Right forelimb (tissue), 1 donor: ENCODE data around the gene PDAP1.
"Not testable (repeated sequence)": the region's sequence is repeated elsewhere in the genome, so short reads cannot be mapped to it uniquely, and the experiment has no call there.

ENCODE experiments used
- DNase-seq: peaks from one replicate; pipeline ENCODE4 v3.0.0-alpha.2; 2018

Gene PDAP1, protein sequence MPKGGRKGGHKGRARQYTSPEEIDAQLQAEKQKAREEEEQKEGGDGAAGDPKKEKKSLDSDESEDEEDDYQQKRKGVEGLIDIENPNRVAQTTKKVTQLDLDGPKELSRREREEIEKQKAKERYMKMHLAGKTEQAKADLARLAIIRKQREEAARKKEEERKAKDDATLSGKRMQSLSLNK

DNA sequence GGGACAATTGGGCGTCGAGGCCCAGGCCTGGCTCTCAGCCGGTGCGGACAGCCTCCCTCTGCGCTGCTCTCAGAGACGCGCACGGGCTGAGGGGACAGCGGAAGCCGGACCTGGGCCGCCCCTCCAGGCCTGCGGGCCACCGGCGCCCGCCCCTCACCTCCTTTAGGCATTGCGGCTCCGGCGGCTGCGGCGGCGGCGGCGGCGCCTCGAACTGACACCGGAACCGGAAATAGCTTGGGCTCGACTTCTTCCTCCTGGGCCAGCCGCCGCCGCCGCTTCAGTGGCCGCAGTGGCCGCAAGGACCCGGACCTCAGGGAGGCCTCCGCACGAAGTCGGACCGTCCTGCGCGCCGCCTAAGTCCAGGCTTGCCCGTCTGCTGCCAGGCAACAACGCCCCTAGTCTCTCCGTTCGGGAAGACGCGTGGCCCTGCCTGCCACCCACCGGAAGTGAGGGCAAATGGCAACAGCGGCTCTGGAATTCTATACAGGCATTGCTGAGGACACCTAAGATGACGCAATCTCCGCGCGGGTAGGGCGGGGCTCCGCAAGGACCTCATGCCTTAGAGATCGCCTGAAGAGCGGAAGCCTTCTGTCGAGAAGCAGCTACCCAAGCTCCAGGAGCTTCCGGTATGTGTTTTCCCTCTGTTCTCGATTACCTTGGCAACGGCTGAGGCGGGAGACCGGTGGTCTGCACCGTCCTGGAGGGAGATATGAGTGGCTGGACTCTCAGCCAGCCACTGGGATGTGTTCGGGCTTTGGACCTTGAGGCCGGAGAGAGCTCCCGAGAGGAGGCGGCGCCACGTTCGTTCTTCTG is at the start of gene PDAP1, which contains the start of gene BUD31:
PDAP1 (minus strand) TSS at position 219 of the 813 bp plus-strand sequence; CDS start at position 170, 49 bp downstream.
BUD31 (plus strand) TSS at position 591 of the 813 bp plus-strand sequence. CDS start 2,124 bp downstream, outside the sequence.
- peak; percentile 97 for DNase-seq

DNA sequence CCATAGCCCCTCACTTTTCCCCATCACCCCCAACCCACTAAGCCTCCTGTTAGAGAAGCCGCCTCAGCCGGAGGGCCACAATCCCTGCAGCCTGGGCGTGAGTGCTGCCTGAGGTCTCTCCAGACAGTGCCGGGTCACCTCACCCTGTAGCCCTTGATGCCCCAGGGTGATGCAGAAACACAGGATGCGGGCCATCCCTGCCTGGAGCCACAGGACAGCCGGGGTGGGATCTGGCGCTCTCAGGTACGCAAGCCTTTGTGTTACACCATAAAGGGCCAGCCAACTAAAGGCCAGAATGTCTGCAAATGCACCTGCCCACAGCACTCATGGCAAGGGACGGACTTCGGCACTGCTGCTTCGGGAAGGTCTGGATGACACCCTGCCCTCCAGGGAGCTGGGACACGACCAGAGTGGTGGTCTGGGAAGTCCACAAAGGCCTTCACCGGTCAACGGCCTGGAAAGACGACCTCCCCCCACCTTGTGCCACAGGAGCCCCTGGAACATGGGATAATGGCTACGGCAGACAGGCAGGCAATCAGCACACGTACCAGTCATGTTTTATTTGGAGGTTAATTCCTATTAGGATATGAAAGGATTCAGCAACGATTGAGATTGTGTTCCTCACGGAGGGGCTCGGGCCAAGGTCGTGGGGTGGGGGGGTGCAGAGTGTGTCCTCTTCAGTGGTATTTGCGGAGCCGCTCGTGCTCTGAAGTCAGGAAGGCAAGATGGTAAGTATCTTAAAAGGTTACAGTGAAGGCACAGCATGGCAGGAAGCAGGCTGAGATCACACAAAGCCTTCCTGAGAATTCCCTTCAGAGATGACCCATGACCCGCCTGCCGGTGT is 49.5 kb upstream of the PDAP1 start:
- DNase-seq = no peak

DNA sequence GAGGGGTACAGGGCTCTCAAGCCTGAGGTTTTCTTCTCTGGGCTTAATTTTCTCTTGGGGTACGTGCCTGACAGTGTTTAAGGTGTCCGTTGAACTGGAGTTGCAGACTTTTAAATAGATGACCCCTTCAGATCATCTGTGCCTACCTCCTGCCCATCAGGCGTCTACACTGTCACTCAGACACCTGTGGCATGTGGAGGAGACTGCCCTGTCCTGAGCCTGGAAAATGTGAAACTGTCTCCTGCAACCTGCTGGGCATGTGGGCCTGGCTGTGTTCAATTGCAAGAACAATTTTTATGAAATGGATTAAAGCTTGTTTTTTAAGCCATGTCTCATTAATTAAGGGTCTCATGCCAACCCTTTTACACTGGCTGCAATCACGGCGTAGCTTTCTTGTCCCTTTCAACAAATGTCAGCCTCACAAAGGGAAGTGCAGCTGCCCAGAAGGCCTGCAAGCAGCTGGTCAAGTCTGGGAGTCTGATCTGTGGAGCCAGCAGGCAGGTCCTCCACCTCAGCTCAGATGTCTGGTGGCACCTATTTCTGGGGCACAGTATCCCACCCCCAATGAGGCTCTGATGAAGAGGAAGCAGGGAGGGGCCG is 48.8 kb upstream of the PDAP1 start:
- no peak for DNase-seq

DNA sequence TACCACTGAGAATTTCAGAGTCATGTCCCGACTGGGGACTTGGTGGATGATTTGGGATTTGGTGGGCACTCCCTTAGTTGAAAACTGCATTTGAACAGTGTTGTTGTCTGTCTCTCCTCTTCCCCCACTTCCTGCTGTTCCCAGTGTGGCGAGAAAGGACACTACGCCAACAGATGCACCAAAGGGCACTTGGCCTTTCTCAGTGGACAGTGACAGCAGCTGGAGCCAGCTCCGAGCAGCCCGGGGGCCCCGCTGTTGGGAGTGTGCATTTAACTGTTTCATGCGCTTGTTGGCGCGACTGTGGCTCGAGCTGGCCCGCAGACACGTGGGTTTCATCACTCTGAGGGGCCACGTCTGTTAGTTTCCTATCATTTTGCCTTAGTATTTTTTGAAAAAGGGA is 47.9 kb upstream of the PDAP1 start:
- no peak for DNase-seq

DNA sequence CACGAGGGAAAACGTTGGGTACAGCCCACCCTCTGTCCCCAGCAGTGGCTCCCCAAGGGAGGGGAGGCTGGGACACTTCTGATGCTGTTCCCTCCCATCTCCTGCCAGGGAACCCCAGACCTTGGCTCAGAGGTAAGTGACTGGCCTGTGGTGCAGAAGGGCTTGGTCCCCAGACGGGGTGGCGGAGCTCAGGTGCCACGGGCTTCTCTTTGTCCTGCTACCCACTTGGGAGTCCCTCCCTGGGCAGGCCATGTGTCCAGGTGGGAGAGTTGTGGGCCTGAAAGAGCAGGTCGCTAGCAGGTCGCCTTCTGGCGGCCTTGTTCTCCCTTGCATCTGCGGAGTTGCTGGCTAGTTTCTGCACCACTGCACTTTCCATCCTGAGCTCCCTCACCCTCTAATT is 47.5 kb upstream of the PDAP1 start:
- no peak for DNase-seq

DNA sequence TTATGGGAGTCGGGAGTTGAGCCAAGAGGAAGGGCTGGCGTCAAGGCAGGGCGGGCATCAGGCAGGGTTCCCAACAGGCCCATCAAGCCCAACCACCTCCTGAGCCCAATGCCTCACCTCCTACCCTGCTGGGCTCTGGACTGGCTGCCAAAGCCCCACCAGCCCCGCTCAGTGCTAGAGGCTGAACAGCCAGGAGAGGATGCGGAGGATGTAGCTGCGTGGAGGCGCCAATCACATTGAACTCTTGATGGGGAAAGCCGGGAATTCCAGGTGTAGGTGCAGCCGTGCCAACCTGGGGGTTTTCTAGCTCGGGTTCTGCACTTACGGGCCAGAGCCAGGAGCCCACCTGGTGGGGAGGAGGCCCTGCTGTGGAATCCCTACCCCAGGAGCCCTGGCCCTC is 44.7 kb upstream of the PDAP1 start:
- DNase-seq = no peak

DNA sequence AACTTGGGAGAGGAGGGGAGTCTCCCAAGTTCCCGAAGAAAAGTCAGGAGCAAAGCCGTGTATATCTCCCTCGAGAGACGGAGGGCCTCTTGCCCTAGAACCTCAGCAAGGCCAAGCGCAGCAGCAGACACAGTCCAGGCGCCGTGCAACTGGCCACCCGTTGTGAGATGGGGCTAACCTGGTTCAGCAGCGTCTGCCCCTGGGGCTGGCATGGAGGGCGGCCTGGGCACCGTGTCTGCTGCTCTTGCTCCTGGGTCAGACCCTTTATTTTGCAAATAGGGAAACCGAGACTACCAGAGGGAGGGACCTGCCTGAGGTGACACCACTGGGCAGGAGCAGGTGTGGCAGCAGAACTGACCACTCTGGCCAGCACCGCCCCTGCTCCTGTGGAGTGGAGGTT is 44.1 kb upstream of the PDAP1 start:
- no peak for DNase-seq

DNA sequence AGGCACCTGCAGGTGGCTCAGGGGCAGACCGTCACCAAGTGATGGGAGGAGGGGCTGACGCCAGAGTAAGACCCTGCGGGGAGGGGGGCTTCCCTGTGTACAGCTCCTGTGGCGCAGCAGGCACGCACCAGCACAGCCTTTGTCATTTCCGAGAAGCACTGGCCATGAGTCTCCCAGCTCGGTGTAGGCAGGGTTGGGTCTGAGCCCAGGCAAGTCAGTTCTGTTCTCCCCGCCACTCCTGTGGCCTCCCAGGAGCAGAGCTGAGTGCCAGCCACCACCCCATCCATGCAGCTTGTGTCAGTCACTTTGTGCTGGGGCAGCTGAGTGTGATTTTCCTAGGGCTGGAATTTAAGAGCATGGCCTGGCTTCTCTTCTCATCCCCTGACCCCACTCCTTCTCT is 43.5 kb upstream of the PDAP1 start:
- DNase-seq = no peak

DNA sequence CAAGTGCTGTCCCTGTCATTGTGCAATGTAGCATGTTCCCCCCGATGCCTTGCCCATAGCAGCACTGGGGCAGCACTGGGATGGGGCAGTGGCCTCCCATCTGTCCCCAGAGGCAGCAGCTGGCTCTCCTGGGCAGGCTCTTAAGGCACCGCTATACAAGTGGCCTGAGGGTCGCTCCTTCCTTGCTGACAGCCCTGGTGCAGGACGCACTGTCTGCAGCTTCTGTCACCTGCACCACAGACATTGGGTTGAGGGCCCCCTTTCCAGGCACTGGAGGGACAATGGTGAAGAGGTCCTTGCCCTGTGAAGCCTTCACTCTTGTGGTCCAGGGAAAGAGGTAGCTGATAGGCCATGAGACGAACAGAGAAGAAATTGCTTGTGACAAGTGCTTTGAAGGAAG is 40.9 kb upstream of the PDAP1 start:
- DNase-seq = no peak

DNA sequence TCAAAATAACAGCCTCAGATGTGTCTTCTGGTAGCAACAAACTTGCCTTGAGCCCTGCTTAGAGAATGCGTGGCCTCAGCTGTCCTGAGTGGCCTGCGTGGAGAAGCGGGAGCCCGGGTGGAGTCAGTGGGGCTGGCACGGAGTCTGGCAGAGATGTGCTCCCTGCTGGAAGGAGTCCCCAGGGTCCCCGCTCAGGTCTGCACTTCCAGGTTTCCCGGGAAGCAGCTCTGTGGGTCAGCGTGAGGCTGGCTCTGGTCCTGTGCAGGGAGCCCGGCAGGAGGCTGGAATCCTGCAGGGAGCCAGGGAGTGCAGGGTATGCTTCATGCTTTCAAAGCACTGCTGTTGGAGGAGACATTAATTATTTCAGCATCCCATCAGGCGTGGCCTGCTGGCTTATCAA is 40.5 kb upstream of the PDAP1 start:
- DNase-seq = no peak

DNA sequence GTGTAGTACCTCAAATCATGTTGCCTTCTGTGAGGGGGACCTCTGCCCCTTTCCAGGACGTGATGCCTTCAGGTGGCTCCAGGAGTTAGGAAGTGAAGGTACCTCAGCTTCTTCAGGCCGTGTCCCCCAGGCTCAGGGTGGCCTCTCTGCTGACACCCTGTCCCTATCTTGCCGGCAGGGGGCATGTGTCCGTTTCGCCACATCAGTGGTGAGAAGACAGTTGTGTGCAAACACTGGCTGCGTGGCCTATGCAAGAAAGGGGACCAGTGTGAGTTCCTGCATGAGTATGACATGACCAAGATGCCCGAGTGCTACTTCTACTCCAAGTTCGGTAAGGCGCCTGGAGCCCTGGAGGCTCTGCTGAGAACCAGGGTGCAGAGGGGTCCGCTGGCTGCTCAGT is 39.5 kb upstream of the PDAP1 start:
- DNase-seq = no peak

DNA sequence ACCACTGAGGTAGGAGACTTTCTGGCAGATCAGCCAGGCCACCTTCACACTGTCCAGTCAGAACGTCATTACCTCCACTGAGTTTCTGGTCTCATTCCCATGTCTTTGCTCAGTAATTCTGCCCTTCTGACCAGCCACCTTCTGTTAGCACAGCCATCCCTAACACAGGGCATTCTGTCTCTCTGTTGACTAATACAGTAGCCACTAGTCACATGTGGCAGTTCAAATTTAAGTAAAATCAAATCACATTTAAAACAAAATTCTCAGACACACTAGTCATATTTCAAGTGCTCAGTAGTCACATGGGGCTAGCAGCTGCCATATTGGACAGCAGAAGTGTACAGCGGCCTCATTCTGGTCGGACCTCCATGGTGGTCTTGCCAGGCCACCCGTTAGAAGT is 37.7 kb upstream of the PDAP1 start:
- no peak for DNase-seq

DNA sequence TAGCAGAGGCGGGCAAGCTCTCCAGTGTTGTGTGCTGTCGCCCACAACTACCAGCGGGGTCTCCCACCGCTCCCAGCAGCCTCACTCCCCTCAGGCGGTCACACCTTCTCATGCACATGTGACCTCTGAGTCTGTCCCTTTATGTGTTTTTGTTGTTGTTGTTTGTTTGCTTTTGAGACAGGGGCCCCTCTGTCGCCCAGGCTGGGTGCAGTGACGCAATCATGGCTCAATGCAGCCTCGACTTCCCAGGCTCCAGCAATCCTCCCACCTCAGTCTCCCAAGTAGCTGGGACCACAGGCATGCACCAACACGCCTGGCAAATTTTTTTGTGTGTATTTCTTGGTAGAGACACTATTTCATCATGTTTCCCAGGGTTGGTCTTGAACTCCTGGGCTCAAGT is 31.8 kb upstream of the PDAP1 start:
- no peak for DNase-seq

DNA sequence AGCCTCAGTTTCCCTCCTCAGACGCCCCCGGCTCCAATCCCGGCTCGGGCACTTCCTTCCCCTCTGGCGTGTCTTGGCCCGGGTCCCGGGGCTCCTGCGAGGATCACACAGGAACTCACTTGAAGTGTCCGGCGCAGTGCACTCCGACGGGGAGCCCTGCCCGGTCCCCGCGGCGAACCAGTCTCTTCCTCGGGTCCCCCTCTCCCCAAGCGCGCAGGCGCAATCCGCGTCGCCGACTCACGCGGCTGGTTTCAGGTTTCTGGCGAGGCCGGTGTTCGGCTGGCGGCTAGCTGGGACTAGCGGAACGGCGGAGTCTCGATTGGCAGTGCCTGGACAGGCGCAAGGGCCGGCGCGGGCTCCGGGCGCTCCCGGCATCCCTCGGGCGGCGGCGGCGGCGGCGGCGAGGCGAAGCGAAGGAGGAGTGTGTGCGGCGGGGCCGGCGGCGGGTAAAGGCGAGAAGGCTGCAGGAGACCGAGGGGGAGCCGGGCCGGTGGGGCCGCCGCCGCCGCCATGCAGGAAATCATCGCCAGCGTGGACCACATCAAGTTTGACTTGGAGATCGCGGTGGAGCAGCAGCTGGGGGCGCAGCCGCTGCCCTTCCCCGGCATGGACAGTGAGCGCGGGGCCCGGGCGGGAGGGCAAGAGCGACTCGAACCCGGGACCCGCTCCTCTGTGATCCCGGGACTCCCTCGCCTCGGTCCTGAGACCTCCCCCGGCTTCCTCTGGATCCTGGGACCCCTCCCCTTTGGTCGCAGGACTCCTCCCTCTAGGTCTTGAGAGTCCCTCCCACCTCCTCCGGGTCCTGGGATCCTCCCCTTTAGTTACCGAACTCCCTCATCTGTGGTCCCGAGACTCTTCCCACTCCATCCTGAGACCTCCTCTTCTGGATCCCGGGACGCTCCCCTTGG is 30.4 kb upstream of the PDAP1 start, which contains the start of the genes CPSF4 and PTCD1:
CPSF4 (plus strand) TSS at position 371 of the 908 bp plus-strand sequence; CDS start at position 511, 140 bp downstream.
PTCD1 (minus strand) TSS at position 226 of the 908 bp plus-strand sequence. CDS start 3,556 bp downstream, outside the sequence.
- DNase-seq = peak; percentile 97

DNA sequence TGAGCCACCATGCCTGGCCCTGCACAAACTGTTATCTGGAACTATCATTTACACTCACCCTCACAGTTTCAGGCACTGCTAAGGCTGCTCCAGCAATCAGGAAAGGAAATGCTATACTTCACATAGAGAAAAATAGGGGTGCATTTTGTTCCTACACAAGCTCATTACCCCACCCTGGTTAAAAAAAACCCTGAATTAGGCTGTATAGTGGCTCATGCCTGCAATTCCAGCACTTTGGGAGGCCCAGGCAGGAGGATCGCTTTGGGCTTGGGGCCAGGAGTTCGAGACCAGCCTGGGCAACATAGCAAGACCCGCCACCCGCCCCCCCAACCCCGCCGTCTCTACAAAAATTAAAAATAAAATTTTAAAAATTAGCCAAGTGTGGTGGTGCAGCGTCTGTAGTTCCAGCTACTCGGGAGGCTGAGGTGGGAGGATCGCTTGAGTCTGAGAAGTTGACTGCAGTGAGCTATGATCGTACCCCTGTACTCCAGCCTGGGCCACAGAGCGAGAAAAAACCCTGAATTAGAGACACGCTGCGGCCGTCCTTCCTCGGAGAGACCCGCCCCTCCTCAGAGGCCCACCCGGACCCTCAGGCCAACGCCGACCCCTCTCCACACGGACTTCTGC is 29.7 kb upstream of the PDAP1 start:
- DNase-seq = no peak

DNA sequence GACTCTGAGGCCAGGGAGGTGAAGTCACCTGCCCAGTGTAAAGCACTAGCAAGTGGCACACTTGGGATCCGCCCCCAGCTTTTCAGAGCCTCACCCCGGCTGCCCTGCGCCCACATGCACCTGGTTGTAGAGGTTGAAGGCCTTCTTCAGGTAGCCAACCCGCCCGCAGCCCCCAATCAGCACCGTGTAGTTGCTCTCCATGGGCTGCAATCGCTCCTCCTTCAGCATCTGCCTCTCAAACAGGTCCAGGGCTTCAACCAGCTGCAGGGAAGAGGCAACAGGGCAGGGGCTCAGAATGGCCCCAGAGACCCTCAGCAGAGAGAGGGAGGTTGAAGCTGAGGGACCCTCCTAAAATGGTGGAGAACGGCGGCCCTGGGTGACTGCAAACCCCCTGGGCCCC is 24.8 kb upstream of the PDAP1 start:
- DNase-seq = no peak

DNA sequence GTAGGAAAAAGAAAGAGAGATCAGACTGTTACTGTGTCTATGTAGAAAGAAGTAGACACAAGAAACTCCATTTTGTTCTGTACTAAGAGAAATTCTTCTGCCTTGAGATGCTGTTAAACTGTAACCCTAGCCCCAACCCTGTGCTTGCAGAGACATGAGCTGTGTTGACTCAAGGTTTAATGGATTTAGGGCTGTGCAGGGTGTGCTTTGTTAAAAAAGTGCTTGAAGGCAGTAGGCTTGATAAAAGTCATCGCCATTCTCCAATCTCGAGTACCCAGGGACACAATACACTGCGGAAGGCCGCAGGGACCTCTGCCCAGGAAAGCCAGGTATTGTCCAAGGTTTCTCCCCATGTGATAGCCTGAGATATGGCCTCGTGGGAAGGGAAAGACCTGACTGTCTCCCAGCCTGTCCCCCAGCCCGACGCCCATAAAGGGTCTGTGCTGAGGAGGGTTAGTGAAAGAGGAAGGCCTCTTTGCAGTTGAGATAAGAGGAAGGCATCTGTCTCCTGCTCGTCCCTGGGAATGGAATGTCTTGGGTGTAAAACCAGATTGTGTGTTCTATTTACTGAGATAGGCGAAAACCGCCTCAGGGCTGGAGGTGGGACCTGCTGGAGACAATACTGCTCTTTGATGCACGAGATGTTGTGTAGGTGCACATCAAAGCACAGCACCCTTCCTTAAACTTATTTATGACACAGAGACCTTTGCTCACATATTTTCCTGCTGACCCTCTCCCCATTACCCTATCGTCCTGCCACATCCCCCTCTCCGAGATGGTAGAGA is 23.6 kb upstream of the PDAP1 start:
- not testable (repeated sequence) for DNase-seq

DNA sequence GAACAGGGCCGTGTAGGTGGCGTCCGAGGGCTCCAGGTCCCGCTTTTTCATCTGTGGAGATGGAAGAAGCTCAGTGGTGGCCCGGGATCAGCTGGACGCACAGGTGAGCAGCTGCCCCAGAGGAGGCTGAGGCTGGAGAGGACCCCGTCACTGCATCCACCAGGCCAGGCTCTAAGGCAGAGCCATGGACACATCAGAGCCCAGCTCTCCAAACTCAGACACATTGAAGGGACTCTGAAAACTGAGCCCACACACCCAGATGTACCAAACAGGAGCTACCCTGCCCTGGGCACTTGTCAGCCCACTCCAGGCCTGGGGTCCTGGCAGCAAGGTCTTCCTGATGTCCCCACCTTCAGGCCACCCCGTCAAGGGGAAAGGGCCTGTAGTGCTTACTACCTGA is 21.4 kb upstream of the PDAP1 start:
- no peak for DNase-seq

DNA sequence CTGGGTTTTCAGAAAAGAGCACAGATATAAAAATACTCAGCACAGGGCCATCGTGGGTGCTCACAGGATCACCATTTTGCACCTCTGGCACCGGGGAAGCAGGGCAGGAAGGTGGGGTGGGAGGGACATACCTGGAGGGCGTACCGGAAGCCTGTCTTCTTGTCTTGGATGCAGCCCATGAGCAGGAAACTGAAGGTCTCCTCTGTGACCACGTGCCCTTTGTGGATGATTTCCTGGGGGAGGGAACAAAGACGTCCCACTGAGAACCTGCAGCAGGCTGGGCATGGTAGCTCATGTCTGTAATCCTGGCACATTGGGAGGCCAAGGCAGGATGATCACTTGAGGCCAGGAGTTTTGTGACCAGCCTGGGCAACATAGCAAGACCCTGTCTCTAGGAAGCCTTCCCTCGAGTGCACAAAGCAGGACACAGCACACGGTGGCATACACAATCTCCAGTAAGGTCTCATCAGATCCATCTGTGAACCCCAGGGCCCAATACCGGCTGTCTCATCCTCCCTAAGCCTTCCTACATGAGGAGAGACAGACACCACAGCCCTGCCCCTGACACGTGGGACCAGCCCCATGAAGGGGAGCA is 20.7 kb upstream of the PDAP1 start:
- DNase-seq = no peak
